KOPT-K1 (cell line): ENCODE data around the gene DNAAF1.

Experiments used
- H3K27ac ChIP-seq: fragments of 200-600 bp; sonication (generic); 2 replicates; pipeline ENCODE4 v1.5.1; 2016; ENCODE audit warnings: antibody characterized with exemption, mild to moderate bottlenecking, low read depth, low read length; ENCODE audit not compliant: poor library complexity, severe bottlenecking
- H3K36me3 ChIP-seq: fragments of 200-600 bp; sonication (generic); 2 replicates; pipeline ENCODE4 v1.5.1; 2017; ENCODE audit warnings: antibody characterized with exemption, mild to moderate bottlenecking, low read length, moderate library complexity; ENCODE audit not compliant: insufficient read depth
- H3K9me3 ChIP-seq: fragments of 200-600 bp; sonication (generic); 2 replicates; pipeline ENCODE4 v1.5.1; 2017; ENCODE audit warnings: antibody characterized with exemption, low read length, mild to moderate bottlenecking; ENCODE audit not compliant: insufficient read depth, poor library complexity, severe bottlenecking

DNAAF1 gene

GRCh38 chr16:84165746-84166145 is 20.6 kb downstream of the DNAAF1 start:
- no peaks in the 10 kb centered on the region for H3K9me3 ChIP-seq
- no peak overlapping the region for H3K27ac ChIP-seq
- no peaks in the 10 kb centered on the region for H3K36me3 ChIP-seq

- Histone ChIP-seq H3K9me3 (no peaks in the 10 kb centered on the region), H3K27ac (no peak overlapping the region), H3K36me3 (no peaks in the 10 kb centered on the region)
Observed at GRCh38 chr16:84166796-84167695, 21.9 kb downstream of the DNAAF1 start.

- Histone ChIP-seq H3K9me3 (no peaks in the 10 kb centered on the region), H3K27ac (no peak overlapping the region)
Observed at GRCh38 chr16:84169765-84170310, 24.7 kb downstream of the DNAAF1 start.

GRCh38 chr16:84174396-84174795 is 29.3 kb downstream of the DNAAF1 start:
- no peaks in the 10 kb centered on the region for H3K9me3 ChIP-seq
- H3K36me3 ChIP-seq = peaks cover 22% of the 10 kb centered on the region
- H3K27ac ChIP-seq = no peak overlapping the region

More at GRCh38 chr16:84169765-84170310, 24.7 kb downstream of the DNAAF1 start:
- H3K36me3 ChIP-seq = no peaks in the 10 kb centered on the region

GRCh38 chr16:84175350-84176081 is 30.4 kb downstream of the DNAAF1 start:
- Histone ChIP-seq H3K27ac (no peak overlapping the region), H3K9me3 (no peaks in the 10 kb centered on the region), H3K36me3 (peaks cover 33% of the 10 kb centered on the region)

GRCh38 chr16:84176192-84177053 is 31.3 kb downstream of the DNAAF1 start:
- Histone ChIP-seq H3K27ac (no peak overlapping the region), H3K36me3 (peaks cover 42% of the 10 kb centered on the region), H3K9me3 (no peaks in the 10 kb centered on the region)

GRCh38 chr16:84177741-84178073 is 32.6 kb downstream of the DNAAF1 start:
- H3K27ac ChIP-seq = no peak overlapping the region
- H3K9me3 ChIP-seq = no peaks in the 10 kb centered on the region
- peaks cover 55% of the 10 kb centered on the region for H3K36me3 ChIP-seq

GRCh38 chr16:84178146-84178765 is 33.1 kb downstream of the DNAAF1 start:
- H3K36me3 ChIP-seq = peaks cover 61% of the 10 kb centered on the region
- no peak overlapping the region for H3K27ac ChIP-seq
- H3K9me3 ChIP-seq = no peaks in the 10 kb centered on the region

GRCh38 chr16:84178892-84179611 is 33.9 kb downstream of the DNAAF1 start:
- H3K36me3 ChIP-seq = peaks cover 69% of the 10 kb centered on the region
- no peaks in the 10 kb centered on the region for H3K9me3 ChIP-seq
- no peak overlapping the region for H3K27ac ChIP-seq

- H3K27ac ChIP-seq = no peak overlapping the region
- H3K9me3 ChIP-seq = no peaks in the 10 kb centered on the region
- H3K36me3 ChIP-seq = peaks cover 76% of the 10 kb centered on the region
Observed at GRCh38 chr16:84179612-84180320, 34.7 kb downstream of the DNAAF1 start.

- Histone ChIP-seq H3K36me3 (peaks cover 82% of the 10 kb centered on the region), H3K27ac (no peak overlapping the region), H3K9me3 (no peaks in the 10 kb centered on the region)
Observed at GRCh38 chr16:84180519-84181140, 35.5 kb downstream of the DNAAF1 start.

GRCh38 chr16:84181144-84181915 is 36.2 kb downstream of the DNAAF1 start:
- Histone ChIP-seq H3K36me3 (peaks cover 82% of the 10 kb centered on the region), H3K9me3 (no peaks in the 10 kb centered on the region), H3K27ac (no peak overlapping the region)
